ENCODE results near the gene TERB1.

TERB1 gene

DNA sequence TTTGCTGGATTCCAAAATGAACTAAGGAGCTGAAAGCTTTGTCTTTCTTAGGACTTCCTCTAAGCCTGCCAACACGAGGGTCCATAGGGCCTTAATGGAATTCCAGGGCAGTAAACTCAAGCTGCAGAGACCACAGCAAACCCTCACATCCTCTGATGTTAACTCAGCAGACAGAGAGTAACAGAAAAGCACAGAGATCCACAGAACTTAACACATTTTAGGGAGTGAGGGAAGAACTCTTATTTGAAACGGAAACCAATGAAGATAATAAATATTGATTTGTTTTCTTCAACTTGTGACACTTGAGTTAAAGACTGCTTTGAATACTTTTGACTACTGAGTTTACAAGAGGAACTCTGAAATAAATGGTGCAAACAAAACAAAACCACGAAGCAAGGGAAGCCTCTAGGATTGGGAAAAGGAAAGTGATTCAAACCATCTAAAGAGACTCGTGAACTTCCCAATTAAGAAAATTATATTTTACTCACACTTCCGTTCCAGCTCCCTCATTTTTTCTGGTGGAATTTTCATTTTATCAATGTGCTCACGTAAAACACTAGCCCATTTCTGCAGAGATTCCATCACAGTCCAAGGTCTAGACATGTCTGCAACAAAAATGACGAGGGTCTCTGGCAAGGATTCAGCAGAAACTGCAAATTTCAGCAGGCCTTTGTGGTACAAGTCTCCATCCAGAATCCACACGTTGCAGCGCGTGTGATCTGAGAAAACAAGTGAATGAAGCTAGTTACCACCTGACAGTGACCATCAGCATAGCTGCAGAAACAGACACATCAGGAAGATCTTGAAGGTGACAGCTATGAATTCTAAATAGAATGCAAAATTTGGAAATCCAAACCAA lies 59.2 kb downstream of the TERB1 start:
- DNase-seq, result no peak

DNA sequence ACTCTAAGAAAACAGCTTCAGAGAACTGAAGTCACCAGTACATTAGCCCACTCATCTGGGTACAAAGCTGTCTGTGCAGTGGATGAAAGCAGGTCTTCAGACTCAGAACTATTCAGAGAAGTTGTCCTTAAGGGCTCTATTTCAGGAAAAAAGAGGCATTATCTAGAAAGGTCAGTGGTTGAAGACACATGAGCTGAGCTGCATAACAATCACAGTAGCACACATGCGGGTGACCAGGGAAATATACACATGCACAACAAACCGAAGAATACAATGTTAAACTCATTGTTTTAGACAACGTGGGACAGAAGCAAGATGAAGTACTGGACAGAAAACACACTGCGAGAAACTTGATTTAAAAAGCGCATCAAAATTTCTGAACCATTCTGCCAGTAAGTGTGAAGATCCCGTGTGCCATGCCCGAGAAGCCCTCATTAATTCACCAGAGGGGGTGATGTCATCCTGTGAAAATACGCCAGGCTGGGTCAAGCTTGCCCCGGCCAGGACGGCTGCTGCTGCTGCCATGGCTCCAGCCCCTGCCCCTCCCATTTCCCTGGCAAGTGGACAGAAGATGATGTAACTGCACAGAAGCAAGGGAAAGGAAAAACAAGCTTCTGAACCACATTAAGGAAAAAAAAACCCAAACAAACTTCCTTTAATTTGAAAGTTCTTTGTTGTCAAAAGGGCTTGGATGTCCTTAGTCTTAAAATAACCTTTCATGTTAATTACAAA lies 60.0 kb downstream of the TERB1 start:
- no peak for DNase-seq

DNA sequence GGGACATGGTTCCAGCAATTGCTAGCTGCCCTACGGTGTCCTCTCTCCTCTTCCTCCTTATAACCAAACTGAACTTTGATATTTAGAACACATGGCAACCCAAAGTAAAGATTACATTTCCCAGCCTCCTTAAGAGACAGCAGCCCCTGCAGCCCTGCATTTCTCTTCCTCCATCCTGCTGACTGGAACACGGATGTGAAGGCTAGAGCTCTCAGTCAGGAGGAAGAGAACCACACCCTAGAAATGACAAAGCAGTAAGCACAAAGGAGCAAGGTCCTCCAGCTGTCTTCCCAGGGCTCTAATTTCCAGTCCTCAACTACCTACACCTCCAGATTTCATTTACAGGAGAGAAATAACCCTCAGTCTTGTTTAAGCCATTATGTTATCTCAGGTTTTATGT lies 60.9 kb downstream of the TERB1 start:
- DNase-seq, result no peak

DNA sequence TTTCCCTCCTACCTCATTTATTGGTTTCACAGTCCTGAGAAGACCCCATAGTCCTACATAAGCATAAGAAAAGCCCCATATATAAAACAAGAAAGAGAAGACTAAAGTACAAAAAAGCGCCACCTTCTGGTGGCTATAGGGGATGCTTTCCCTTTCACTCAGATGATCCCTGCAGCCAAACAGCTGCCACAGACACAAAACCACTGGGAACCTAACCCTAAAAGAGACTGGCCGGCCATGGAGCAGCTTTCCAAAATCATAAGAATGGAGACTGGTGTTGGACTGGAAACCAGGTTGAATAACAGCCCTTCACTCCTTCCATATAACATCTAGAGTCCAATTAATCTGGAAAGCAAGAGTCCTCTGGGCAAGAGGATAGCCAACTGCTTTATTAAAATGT lies 61.4 kb downstream of the TERB1 start:
- DNase-seq, result peak; percentile 18

DNA sequence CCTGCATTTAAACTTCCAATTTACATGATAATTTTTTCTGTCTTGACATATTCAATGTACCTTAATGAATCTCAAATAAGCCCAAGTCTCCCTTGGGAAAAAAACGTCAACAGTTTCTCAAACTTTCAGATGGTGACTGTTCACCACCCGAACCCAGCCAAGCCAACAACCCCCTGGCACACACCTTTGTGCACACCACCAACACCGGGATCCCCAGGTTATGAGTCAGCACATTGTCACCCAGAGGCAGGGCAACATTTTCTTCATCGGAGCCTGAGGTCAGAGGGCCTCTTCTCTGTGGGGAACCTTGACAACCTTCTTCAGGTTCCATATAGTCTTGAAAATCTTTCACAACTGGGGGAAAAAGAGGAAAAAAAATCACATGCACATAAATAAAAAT lies 65.5 kb downstream of the TERB1 start:
- DNase-seq, result peak; percentile 23

DNA sequence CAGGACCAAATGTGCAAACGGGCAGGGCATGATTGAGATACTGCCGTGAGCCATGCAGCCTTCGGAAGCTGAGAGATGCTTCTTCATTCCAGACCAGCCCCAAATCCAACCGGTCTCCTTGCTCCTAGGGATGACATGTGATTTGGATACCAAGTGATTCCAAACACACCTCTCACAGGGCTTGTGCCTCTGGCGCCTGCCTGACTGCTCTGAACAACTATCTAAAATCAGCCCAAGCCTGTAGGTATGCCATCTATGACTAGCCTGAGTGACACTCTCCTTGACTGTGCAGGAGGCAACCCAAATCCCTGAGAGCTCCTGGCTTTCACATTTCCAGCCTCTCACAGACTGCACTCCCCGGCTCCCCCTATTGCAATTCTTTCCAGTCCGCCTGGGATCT lies 70.3 kb downstream of the TERB1 start:
- DNase-seq, result no peak

DNA sequence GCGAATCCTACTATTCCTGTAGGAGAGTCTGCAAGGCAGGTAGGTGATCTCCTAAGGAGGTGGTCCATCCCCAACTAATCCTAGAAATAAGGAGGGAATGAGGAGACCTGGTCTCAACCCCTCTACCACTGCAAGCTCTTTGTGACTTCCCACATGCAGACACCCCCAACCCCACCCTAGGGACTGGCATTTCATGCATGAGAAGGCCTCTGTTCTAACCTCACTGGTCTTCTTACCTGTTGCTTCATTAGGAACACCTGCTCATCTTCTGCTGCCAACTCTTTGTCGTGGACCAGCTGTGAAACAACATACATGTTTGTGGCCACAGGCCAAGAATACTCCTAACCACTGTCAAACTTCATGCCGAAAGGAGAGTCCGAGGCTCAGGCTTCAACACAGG lies 72.6 kb downstream of the TERB1 start:
- DNase-seq, result no peak

DNA sequence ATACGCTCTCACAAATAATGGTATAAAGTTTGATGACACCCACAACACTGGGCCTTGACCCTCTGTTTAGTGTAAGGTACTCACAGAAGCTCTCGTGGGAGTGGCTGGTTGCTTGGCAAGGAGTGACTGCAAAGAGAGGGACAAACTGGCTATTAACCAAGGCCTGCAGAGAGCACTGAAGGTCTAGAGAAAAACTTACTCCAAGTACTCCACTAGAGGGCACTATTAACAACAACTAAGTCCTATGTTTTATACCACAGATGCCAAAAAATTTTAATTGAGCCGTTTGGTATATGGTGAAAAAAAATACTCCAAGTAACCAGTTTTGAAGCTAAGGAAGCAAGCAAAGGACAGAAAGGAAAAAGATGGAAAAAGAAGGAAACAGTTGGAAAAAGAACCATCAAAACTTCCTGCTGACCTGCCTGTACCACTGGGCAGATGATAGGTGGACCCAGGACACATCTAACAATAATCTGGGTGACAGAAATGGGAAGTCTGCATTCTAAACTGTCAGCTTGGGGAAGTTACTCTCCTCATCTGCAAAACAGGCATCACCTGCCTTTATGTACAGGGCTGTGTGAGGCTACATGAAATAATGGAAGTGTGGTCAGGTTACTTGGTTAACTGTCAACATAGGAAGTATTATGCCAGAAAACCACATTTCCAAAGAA lies 73.1 kb downstream of the TERB1 start:
- no peak for DNase-seq

DNA sequence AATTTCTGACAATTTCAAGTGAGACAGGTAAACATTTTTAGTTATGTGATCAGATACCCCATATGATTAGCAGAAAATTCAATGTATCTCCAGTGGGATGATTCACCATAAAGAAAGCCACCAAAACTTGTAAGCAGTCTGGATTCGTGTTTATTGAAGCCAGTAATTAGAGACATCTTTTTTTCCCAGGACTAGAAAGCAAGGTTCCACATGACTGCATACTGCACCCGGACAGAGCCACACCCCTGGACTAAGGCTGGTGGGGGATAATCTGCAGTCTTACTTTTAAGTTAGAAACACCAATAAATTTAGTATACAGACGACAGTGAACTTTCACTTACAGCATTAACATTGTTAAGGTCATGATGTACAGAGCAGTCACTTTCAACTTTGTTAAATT lies 80.6 kb downstream of the TERB1 start:
- no peak for DNase-seq

DNA sequence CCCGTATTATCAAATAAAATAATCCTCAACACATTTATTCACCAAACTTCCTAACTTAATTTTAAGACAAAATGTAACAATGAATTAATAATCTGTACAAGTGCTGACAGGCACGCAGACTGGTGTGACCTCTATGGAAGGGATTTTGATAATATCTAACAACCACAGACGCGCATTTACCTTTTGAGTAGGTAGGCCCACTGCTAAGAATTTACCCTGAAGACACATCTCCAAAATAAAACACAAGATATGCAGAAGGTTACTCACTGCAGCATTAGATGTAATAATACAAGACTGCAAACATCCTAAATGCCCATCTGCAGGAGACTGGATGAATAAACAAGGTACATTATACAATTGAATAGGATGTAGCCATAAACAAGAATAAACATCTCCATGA lies 82.1 kb downstream of the TERB1 start:
- DNase-seq, result no peak

DNA sequence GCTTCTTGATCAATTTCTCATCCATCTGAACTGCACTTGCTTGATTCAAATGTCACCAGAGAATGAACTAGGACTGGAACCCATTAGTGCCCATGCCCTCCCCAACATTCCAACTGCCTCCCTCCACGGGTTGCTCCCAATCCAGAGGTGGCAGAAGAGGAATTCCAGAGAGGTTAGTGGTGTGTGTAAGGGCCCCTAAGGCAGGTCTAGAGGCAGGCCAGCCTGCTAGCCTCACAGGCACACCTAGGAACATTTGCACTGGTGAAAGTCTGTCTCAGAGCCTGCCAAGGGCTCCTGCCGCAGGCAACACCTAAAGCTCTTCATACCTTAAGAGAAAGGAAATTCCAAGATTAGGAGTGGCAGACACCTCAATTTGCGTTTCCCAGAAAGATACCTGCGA lies 83.6 kb downstream of the TERB1 start:
- no peak for DNase-seq

DNA sequence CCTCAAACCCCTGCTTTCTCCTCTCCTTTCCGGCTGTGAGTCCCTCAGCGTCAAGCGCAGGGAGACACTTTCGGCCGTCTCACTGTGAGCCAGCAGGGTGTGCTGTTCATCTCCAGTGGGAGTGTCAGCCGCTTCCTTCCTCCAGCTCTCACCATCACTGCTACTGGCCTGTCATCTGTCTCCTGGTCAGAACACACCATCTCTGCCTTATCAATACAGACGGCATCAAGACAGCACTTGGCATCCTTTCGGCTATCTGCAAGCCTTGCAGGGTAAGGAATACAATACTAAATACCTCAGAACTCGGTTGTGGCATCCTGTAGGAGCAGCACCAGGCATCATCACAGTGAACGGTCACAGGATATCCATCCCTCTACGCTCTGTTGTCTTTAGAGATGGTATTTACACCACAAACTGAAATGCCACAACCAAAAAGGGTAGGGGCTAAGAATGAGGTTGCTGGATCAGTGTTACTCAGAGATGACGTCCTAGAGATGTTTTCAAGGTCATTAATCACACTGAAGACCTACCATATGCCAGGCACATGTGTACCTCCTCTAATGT lies 84.2 kb downstream of the TERB1 start:
- no peak for DNase-seq

DNA sequence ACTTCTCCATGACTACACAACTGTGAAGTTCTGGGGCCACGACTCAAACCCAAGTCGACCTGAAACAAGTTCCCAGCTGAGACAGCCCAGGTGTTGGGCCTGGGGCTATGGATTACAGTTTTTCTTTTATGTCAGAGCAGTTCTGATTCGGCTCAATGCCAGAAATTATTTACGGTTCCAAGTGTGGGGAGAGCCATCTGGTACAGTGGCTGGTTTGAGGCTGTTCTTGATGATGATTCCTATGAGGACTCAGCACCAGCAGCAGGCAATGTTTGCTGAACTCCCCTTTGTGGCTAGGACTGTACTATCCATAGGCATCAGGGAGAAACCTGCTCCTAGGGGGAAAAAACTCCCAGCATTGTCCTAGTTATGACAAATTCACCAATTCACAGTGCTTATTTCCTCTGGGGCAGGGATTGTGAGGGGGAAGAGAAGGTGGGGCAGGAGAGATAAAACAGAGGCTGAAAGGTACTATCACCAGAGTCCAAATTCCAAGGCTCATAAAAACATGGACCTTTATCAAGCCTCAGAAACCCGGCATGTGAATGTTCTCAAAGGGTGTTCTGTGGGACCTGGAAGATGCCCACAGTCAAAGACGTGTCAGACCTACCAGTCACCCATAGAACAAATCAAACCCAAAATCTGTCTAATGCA lies 86.6 kb downstream of the TERB1 start:
- no peak for DNase-seq

DNA sequence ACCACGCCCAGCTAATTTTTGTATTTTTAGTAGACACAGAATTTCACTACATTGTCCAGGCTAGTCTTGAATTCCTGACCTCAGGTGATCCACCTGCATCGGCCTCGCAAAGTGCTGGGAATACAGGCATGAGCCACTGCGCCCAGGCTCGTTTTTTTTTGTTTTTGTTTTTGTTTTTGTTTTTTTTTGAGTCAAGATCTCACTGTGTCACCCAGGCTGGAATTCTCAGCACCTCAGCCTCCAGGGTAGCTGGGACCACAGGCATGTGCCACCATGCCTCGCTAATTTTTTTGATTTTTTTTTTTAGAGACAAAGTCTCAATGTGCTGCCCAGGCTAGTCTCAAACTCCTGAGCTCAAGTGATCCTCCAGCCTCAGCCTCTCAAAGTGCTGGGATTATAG lies 87.3 kb downstream of the TERB1 start:
- no peak for DNase-seq

DNA sequence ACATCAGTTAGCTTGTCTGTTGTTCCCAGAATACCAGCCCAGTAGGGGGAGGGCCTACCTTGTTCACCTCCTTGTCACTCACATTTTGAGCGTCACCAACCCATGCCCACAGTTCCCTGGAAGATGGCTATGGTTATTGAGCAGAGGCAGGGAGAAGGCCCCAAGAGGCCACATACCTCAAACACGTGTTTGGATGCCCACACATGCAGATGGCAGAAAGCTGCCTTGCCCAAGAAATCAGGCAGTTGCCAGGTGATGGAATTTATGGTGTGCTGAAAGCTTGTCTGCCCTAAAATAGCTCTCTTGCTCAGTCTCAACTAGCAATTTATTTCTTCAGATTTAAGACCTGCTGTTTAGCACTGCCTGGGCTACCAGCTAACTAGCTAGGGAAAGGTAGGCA lies 88.3 kb downstream of the TERB1 start:
- DNase-seq, result no peak

DNA sequence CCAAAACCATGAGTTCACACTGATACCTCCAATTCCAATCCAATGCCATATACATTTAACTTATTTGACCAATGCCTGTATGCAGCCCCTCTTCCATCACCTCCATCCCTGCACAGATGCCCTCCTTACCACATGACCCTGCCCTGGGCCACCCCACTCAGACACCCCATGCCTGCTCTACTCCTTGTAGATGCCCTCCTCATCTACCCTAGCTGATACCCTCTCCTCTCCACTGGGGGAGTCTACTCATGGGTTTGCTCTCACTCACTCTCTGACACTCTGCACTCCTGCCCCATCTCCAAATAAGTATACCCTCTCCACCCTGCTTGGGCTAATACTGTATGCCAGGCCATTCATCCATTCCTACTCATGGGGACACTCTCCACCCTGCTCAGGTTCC lies 88.9 kb downstream of the TERB1 start:
- DNase-seq, result no peak

DNA sequence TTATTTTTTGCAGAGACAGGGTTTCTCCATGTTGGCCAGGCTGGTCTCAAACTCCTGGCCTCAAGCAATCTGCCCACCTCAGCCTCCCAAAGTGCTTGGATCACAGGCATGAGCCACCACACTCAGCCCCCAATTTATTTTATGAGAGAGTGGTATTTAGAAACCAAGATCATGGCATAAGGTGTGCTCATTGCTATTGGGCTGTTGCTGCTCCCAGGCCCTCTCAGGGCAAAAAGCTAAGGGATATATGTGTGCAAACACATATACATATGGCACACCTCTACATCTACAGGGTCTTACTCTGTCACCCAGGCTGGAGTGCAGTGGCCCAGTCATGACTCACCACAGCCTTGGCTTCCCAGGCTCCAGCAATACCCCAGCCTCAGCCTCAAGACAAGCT lies 89.8 kb downstream of the TERB1 start:
- DNase-seq, result no peak

DNA sequence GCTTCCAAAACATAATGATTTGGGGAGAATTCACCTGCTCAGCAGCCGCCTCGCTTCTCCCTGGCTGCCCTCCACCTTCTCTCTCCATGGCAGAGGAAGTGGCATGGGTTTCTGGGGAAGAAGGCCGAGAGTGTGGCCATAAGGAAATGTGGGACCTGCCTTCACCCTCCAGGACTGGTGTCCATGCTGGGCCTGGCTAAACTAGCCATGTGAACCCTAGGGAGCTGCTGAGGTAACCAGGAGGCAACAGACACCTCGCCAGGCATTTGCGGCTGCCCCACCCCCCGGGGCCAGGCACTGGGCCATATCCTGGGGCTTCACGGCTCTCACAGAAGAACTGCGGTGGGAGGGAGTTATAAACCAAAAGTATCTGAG lies 94.9 kb downstream of the TERB1 start:
- no peak for DNase-seq

DNA sequence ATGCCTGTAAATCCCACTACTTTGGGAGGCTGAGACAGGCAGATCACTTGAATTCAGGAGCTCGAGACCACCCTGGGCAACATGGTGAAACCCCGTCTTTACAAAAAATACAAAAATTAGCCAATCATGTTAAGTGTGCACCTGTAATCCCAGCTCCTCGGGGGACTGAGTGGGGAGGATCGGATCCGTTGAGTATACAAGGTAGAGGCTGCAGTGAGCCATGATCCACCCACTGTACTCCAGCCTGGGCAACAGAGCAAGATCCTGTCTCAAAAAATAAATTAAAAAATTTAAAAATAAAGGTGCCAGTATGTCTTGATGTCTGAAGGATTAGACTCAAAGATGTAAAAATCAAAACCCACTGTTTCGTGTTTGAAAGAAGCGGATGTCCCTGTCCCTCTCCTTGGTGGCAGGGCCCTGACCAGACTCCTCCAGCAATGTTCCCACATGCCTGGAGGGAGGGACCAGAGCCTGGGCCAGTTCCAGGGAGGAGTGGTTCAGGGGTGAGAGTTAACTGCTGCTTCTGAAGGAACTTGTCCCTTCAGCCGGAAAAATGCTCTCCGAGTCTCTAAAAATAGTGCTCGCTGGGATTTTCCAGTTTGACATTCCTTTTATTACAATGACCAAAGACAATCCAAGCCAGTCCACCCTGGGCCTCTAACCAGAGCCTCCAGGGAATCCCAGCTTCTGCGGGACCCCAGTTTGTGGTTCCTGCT lies 95.4 kb downstream of the TERB1 start:
- no peak for DNase-seq
